SK-N-MC (cell line): ENCODE data around the gene RHOT1.
"Not testable (repeated sequence)": the region's sequence is repeated elsewhere in the genome, so short reads cannot be mapped to it uniquely, and the experiment has no call there.

Source experiments
- DNase-seq: peaks from one replicate; pipeline ENCODE4 v3.0.0-alpha.2; 2011; ENCODE audit warnings: low read depth, low spot score
- H3K27ac ChIP-seq: fragments of 200-600 bp; sonication (generic); 2 replicates; pipeline ENCODE4 v1.5.1; 2016; ENCODE audit warnings: mixed run types
- H3K36me3 ChIP-seq: fragments of 200-600 bp; sonication (generic); 2 replicates; pipeline ENCODE4 v1.6.1; 2017; ENCODE audit warnings: antibody characterized with exemption, low read length, mixed read lengths; ENCODE audit not compliant: insufficient read depth
- H3K4me3 ChIP-seq: fragments of 200-600 bp; sonication (generic); 2 replicates; pipeline ENCODE4 v1.5.1; 2016
- H3K9ac ChIP-seq: fragments of 200-600 bp; sonication (generic); 2 replicates; pipeline ENCODE4 v1.8.0; 2017; ENCODE audit warnings: mixed run types, mixed read lengths; ENCODE audit not compliant: insufficient read length
- H3K9me3 ChIP-seq: fragments of 200-600 bp; sonication (generic); 2 replicates; pipeline ENCODE4 v1.6.1; 2017; ENCODE audit warnings: low read depth, mild to moderate bottlenecking, antibody characterized with exemption, low read length, moderate library complexity, mixed read lengths
- EZH2 ChIP-seq: fragments of 200-600 bp; sonication (generic); IDR thresholded peaks from one replicate; pipeline ENCODE4 v1.6.1; 2017; ENCODE audit warnings: antibody characterized with exemption
- FOXP2 ChIP-seq: optimal IDR thresholded peaks from 2 replicates; pipeline ENCODE3; 2011; ENCODE audit warnings: mild to moderate bottlenecking, moderate library complexity; ENCODE audit not compliant: insufficient read depth; ENCODE audit errors: extremely low read length, control extremely low read depth
- POLR2AphosphoS5 ChIP-seq: IDR thresholded peaks from 2 replicates; pipeline ENCODE4 v1.6.1; 2012; ENCODE audit warnings: mild to moderate bottlenecking, low read depth, low read length, borderline replicate concordance

RHOT1 gene

GRCh38 chr17:32142038-32142856 lies at the start of gene RHOT1:
RHOT1 (plus strand) TSS chr17:32142502; CDS start chr17:32142693, 191 bp downstream.
- Histone ChIP-seq H3K4me3 (peak within 1 kb of the TSS; percentile 99), H3K9me3 (no peaks in the 10 kb centered on the region), H3K36me3 (no peaks in the 10 kb centered on the region; the same call in 1 of the 2 replicates), H3K9ac (peak within 1 kb of the TSS; percentile 92), H3K27ac (peak within 1 kb of the TSS; percentile 98)
- TF ChIP-seq POLR2AphosphoS5 (peak; percentile 65; the same call in 1 of the 2 replicates), EZH2 (no peak)
- peak; percentile 39 for DNase-seq

- TF ChIP-seq POLR2AphosphoS5, result no peak
- no peak for TF ChIP-seq FOXP2
- TF ChIP-seq EZH2, result no peak
- Histone ChIP-seq H3K36me3 (no peaks in the 10 kb centered on the region), H3K9ac (no peak overlapping the region), H3K4me3 (no peak overlapping the region), H3K9me3 (no peaks in the 10 kb centered on the region), H3K27ac (no peak overlapping the region)
- no peak for DNase-seq
Measured at GRCh38 chr17:32099686-32100085, 42.6 kb upstream of the RHOT1 start.

- not testable (repeated sequence) for H3K9ac ChIP-seq, H3K27ac ChIP-seq, H3K4me3 ChIP-seq, H3K36me3 ChIP-seq, DNase-seq, H3K9me3 ChIP-seq
Measured at GRCh38 chr17:32100323-32100722, 42.0 kb upstream of the RHOT1 start.

- Histone ChIP-seq H3K27ac (no peak overlapping the region), H3K4me3 (no peak overlapping the region), H3K9me3 (no peaks in the 10 kb centered on the region), H3K9ac (no peak overlapping the region), H3K36me3 (no peaks in the 10 kb centered on the region)
- no peak for TF ChIP-seq POLR2AphosphoS5
- TF ChIP-seq EZH2, result no peak
- TF ChIP-seq FOXP2, result no peak
- DNase-seq, result no peak
Measured at GRCh38 chr17:32100971-32101631, 41.2 kb upstream of the RHOT1 start.

GRCh38 chr17:32102172-32102571 lies 40.1 kb upstream of the RHOT1 start:
- TF ChIP-seq FOXP2 (no peak), EZH2 (no peak), POLR2AphosphoS5 (no peak)
- DNase-seq, result no peak
- Histone ChIP-seq H3K9me3 (no peaks in the 10 kb centered on the region), H3K4me3 (no peak overlapping the region), H3K27ac (no peak overlapping the region), H3K36me3 (no peaks in the 10 kb centered on the region), H3K9ac (no peak overlapping the region)

- TF ChIP-seq POLR2AphosphoS5 (no peak), FOXP2 (no peak), EZH2 (no peak)
- no peak for DNase-seq
- Histone ChIP-seq H3K27ac (no peak overlapping the region), H3K9ac (no peak overlapping the region), H3K9me3 (no peaks in the 10 kb centered on the region), H3K36me3 (no peaks in the 10 kb centered on the region), H3K4me3 (no peak overlapping the region)
Measured at GRCh38 chr17:32102646-32103186, 39.6 kb upstream of the RHOT1 start.

GRCh38 chr17:32103476-32104113 lies 38.7 kb upstream of the RHOT1 start:
- Histone ChIP-seq H3K9ac (no peak overlapping the region), H3K27ac (no peak overlapping the region), H3K4me3 (no peak overlapping the region), H3K9me3 (no peaks in the 10 kb centered on the region), H3K36me3 (no peaks in the 10 kb centered on the region)
- TF ChIP-seq FOXP2 (no peak), EZH2 (no peak), POLR2AphosphoS5 (no peak)
- no peak for DNase-seq

GRCh38 chr17:32104158-32104557 lies 38.1 kb upstream of the RHOT1 start:
- Histone ChIP-seq H3K9me3 (no peaks in the 10 kb centered on the region), H3K36me3 (no peaks in the 10 kb centered on the region), H3K4me3 (no peak overlapping the region), H3K27ac (no peak overlapping the region), H3K9ac (no peak overlapping the region)
- no peak for DNase-seq
- no peak for TF ChIP-seq EZH2
- TF ChIP-seq POLR2AphosphoS5, result no peak
- no peak for TF ChIP-seq FOXP2

- DNase-seq, H3K27ac ChIP-seq, H3K4me3 ChIP-seq, H3K9me3 ChIP-seq, H3K36me3 ChIP-seq, H3K9ac ChIP-seq: not testable (repeated sequence)
Measured at GRCh38 chr17:32106471-32106981, 35.8 kb upstream of the RHOT1 start.

GRCh38 chr17:32107194-32107593 lies 35.1 kb upstream of the RHOT1 start:
- H3K4me3 ChIP-seq, H3K27ac ChIP-seq, H3K9me3 ChIP-seq, DNase-seq, H3K9ac ChIP-seq, H3K36me3 ChIP-seq: not testable (repeated sequence)
